HepG2 (cell line): ENCODE results near the gene PCDHGB2. TPM values are rescaled to one million over a fixed set of nuclear protein-coding genes. Genes with fewer than 3 reads are reported as not detected.

Experiments used
- CCAR2 ChIP-seq: fragments of 200-400 bp; formaldehyde crosslinking; optimal IDR thresholded peaks from 2 replicates; pipeline ENCODE3; 2018; ENCODE audit warnings: low read depth, mild to moderate bottlenecking, low read length, moderate library complexity
- DMAP1 ChIP-seq: IDR thresholded peaks from 2 replicates; pipeline ENCODE4 v1.6.1; 2016
- HMGA1 ChIP-seq: sonication (generic); formaldehyde crosslinking; conservative IDR thresholded peaks from 2 replicates; pipeline ENCODE4 v1.4.0; 2020; ENCODE audit warnings: missing genetic modification reagents
- HOXA5 ChIP-seq: sonication (generic); formaldehyde crosslinking; IDR thresholded peaks from 2 replicates; pipeline ENCODE4 v1.4.0; 2020; ENCODE audit warnings: missing genetic modification reagents
- ZFAT ChIP-seq: sonication (generic); formaldehyde crosslinking; conservative IDR thresholded peaks from 2 replicates; pipeline ENCODE4 v1.8.1; 2023; ENCODE audit warnings: missing genetic modification reagents, inconsistent platforms
- ZNF17 ChIP-seq: sonication (generic); formaldehyde crosslinking; IDR thresholded peaks from 2 replicates; pipeline ENCODE4 v1.5.0; 2020; ENCODE audit warnings: mild to moderate bottlenecking, missing genetic modification reagents
- ZNF350 ChIP-seq: sonication (generic); formaldehyde crosslinking; IDR thresholded peaks from 2 replicates; pipeline ENCODE4 v1.4.0; 2020; ENCODE audit warnings: mild to moderate bottlenecking, low read depth, missing genetic modification reagents, borderline replicate concordance
- ZNF468 ChIP-seq: sonication (generic); formaldehyde crosslinking; IDR thresholded peaks from 2 replicates; pipeline ENCODE4 v1.8.0; 2022; ENCODE audit warnings: mild to moderate bottlenecking, moderate library complexity, missing genetic modification reagents
- ZNF512 ChIP-seq: sonication (generic); formaldehyde crosslinking; IDR thresholded peaks from 2 replicates; pipeline ENCODE4 v1.4.0; 2020; ENCODE audit warnings: mild to moderate bottlenecking, missing genetic modification reagents
- ZSCAN5A ChIP-seq: sonication (generic); formaldehyde crosslinking; IDR thresholded peaks from 2 replicates; pipeline ENCODE4 v1.8.0; 2022; ENCODE audit warnings: mild to moderate bottlenecking, missing genetic modification reagents, borderline replicate concordance
- polyA plus RNA-seq, 8 experiments: library from polyadenylated mRNA; depleted of rRNA in 3 of 8; stranded (reverse) in 7 of 8; unstranded in 1 of 8; fragments of >200 nt; fragmentation: Illumina TruSeq in 4 of 8; extraction: Trizol in 4 of 8; gene quantifications; 2 replicates each; pipeline versions ENCODE4 v1.2.1 to v1.2.3, GENCODE V29; 2011 to 2016; ENCODE audit warnings: low read depth in 4 of 8, missing spikeins in 1 of 8, mixed read lengths in 1 of 8; ENCODE audit not compliant: insufficient read depth in 1 of 8
- total RNA-seq, 5 experiments: library from RNA; depleted of rRNA; stranded (reverse); fragments of >200 nt; fragmentation: Illumina TruSeq; extraction: Trizol; gene quantifications; 2 replicates each; pipeline ENCODE4 v1.2.3, GENCODE V29; 2016; ENCODE audit warnings: low read depth in 1 of 5

Gene PCDHGB2
- total and polyA plus RNA-seq, 2 of the 13 experiments (the other 11 are each of a cell fraction or from before 2014, with no cell fraction given) = 0.64 to 0.82 TPM

- TF ChIP-seq ZFAT (CRISPR knock-in tag) (no peak), DMAP1 (CRISPR knock-in tag) (no peak), HOXA5 (CRISPR knock-in tag) (no peak), ZNF512 (CRISPR knock-in tag) (no peak), ZNF468 (CRISPR knock-in tag) (no peak), CCAR2 (no peak), ZSCAN5A (CRISPR knock-in tag) (no peak), HMGA1 (CRISPR knock-in tag) (no peak), ZNF350 (CRISPR knock-in tag) (no peak), ZNF17 (CRISPR knock-in tag) (no peak)
Measured at GRCh38 chr5:141399555-141400258, 39.9 kb downstream of the PCDHGB2 start (continued).
